ENCODE results near the gene SEPHS2. TPM values are rescaled to one million over a fixed set of nuclear protein-coding genes. Genes with fewer than 3 reads are reported as not detected.

SEPHS2 gene
- total RNA-seq, 1 experiment from 2014 or later = 52.6 TPM

GRCh38 chr16:30485818-30486436, 40.3 kb upstream of the SEPHS2 start:
- Histone ChIP-seq H3K4me1 (ENCODE audit: insufficient read depth, low read length) (no peaks in the 10 kb centered on the region; the same call in 1 of the 2 replicates), H2BK5ac (ENCODE audit: insufficient read length, low read length) (no peak overlapping the region), H2BK12ac (ENCODE audit: insufficient read length, low read depth, low read length) (no peak overlapping the region), H3K27me3 (ENCODE audit: insufficient read depth, low read length) (no peaks in the 10 kb centered on the region), H2AK5ac (ENCODE audit: insufficient read length, low read length) (no peak overlapping the region), H3K23me2 (ENCODE audit: insufficient read length, low read depth, low read length, poor library complexity, severe bottlenecking) (no peaks in the 10 kb centered on the region), H4K5ac (ENCODE audit: insufficient read length, low read depth, low read length) (no peak overlapping the region), H3K56ac (ENCODE audit: insufficient read length, low read depth, low read length) (no peak overlapping the region), H3K14ac (ENCODE audit: insufficient read depth, low read length) (no peak overlapping the region), H3K18ac (ENCODE audit: insufficient read length, low read depth, low read length) (no peak overlapping the region), H3K9me3 (ENCODE audit: control insufficient read depth, low read depth, low read length) (no peaks in the 10 kb centered on the region), H3K4me2 (ENCODE audit: insufficient read depth, insufficient read length, low read length) (no peak overlapping the region), H4K8ac (replicated peaks; ENCODE audit: insufficient read length, low read depth, low read length) (no peak overlapping the region), H2BK120ac (ENCODE audit: low read depth, low read length, poor library complexity, severe bottlenecking) (no peak overlapping the region), H3K23ac (ENCODE audit: insufficient read length, low read depth, low read length) (no peak overlapping the region), H2AFZ (ENCODE audit: low read length) (no peak overlapping the region), H2BK20ac (ENCODE audit: low read depth, low read length, poor library complexity, severe bottlenecking) (no peak overlapping the region), H3K79me1 (ENCODE audit: insufficient read depth, low read depth, low read length, poor library complexity, severe bottlenecking) (no peaks in the 10 kb centered on the region), H2BK15ac (ENCODE audit: low read depth, low read length) (no peak overlapping the region), H3K79me2 (ENCODE audit: insufficient read depth, low read length) (no peaks in the 10 kb centered on the region), H3K27ac (ENCODE audit: insufficient read length, low read depth, low read length) (no peak overlapping the region), H4K91ac (ENCODE audit: insufficient read length, low read depth, low read length) (no peak overlapping the region), H4K20me1 (ENCODE audit: control insufficient read depth, insufficient read depth, insufficient read length) (no peaks in the 10 kb centered on the region), H3T11ph (ENCODE audit: low read length) (no peak overlapping the region), H3K4ac (ENCODE audit: low read depth, low read length) (no peak overlapping the region), H3K9ac (ENCODE audit: extremely low read depth, insufficient read length, low read length) (no peak overlapping the region)
- Mint-ChIP-seq H3K27me3 (ENCODE audit: low read depth) (peaks cover 10% of the 10 kb centered on the region), H3K36me3 (ENCODE audit: insufficient read depth in 1 of 3, low read depth in 3 of 3) (no peaks in the 10 kb centered on the region), H3K4me3 (no peak overlapping the region), H3K4me1 (peaks cover 12 to 16% of the 10 kb centered on the region in 2 experiments), H3K27ac (no peak overlapping the region), H3K9me3 (no peaks in the 10 kb centered on the region; a peak in 2 of 5 replicates)
- no peak for TF ChIP-seq CTCF (conservative IDR thresholded peaks at IDR 0.05)
- no CpG with 5 or more reads among the region's 7 CpGs for WGBS (ENCODE audit: extremely low coverage, insufficient read length, low lambda C conversion rate)
- no peak for DNase-seq
